Midbrain (tissue), 1 donor: ENCODE measurements around the gene SLC25A38.

Experiments
- DNase-seq: peaks from one replicate; lab custom pipeline; 2025; lab: John Stamatoyannopoulos, UW

SLC25A38 gene

GRCh38 chr3:39376959-39377634 is 6.1 kb upstream of the SLC25A38 start:
- no peak for DNase-seq

- DNase-seq: no peak
Observed at GRCh38 chr3:39378088-39378487, 5.1 kb upstream of the SLC25A38 start.

- DNase-seq: no peak
Observed at GRCh38 chr3:39378957-39379777, 4.0 kb upstream of the SLC25A38 start.

- DNase-seq: no peak
Observed at GRCh38 chr3:39379778-39380155, 3.4 kb upstream of the SLC25A38 start.

- DNase-seq: no peak
Observed at GRCh38 chr3:39381432-39381831, 1.7 kb upstream of the SLC25A38 start.

- no peak for DNase-seq
Observed at GRCh38 chr3:39383881-39384664, 903 bp downstream of the SLC25A38 start.

- no peak for DNase-seq
Observed at GRCh38 chr3:39384665-39385000, 1.5 kb downstream of the SLC25A38 start.

GRCh38 chr3:39385456-39386090 is 2.4 kb downstream of the SLC25A38 start:
- no peak for DNase-seq

GRCh38 chr3:39386318-39386717 is 3.1 kb downstream of the SLC25A38 start:
- no peak for DNase-seq

GRCh38 chr3:39387411-39387975 is 4.3 kb downstream of the SLC25A38 start:
- DNase-seq: no peak

- DNase-seq: no peak
Observed at GRCh38 chr3:39388153-39388552, 5.0 kb downstream of the SLC25A38 start.

- DNase-seq: no peak
Observed at GRCh38 chr3:39388741-39389248, 5.6 kb downstream of the SLC25A38 start.

- no peak for DNase-seq
Observed at GRCh38 chr3:39390181-39390580, 7.0 kb downstream of the SLC25A38 start.

- DNase-seq: no peak
Observed at GRCh38 chr3:39396690-39397089, 13.5 kb downstream of the SLC25A38 start.

GRCh38 chr3:39398700-39399099 is 15.5 kb downstream of the SLC25A38 start:
- no peak for DNase-seq

GRCh38 chr3:39401983-39402382 is 18.8 kb downstream of the SLC25A38 start:
- DNase-seq: no peak

- no peak for DNase-seq
Observed at GRCh38 chr3:39404943-39405686, 21.9 kb downstream of the SLC25A38 start.

- no peak for DNase-seq
Observed at GRCh38 chr3:39405687-39406367, 22.7 kb downstream of the SLC25A38 start.

- DNase-seq: peak; percentile 96
Observed at GRCh38 chr3:39406368-39407258, 23.4 kb downstream of the SLC25A38 start, which contains the start of gene RPSA. Gene RPSA (plus strand): TSS chr3:39406720. CDS start chr3:39407654, 934 bp downstream.
